Dedifferentiated amniotic fluid mesenchymal stem cell (primary cell): ENCODE results near the gene ACVRL1.
"Not testable (repeated sequence)": the region's sequence is repeated elsewhere in the genome, so short reads cannot be mapped to it uniquely, and the experiment has no call there.

ENCODE experiments used
- DNase-seq: peaks from one replicate; pipeline ENCODE4 v3.0.0-alpha.2; 2016; ENCODE audit errors: extremely low spot score

The ACVRL1 gene

DNA sequence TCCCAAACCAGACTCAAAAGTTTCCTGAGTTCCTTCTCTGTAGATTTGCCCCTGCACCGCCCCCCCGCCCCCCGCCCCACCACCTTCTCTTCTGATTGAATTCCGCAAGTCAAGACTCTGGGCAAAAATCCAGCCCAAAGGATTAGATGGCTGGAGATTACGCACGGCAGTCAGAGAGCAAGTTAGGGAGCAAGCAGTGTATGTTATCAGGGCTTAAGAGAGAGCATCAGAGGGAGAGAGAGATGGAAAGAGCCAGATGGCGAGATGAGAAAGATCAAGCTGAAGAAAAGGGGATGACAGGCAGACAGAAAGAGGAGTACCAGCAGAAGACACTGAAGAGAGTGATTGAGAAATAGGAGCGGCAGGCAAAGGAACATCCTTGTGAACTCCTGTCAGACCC lies 33.3 kb upstream of the ACVRL1 start:
- no peak for DNase-seq

DNA sequence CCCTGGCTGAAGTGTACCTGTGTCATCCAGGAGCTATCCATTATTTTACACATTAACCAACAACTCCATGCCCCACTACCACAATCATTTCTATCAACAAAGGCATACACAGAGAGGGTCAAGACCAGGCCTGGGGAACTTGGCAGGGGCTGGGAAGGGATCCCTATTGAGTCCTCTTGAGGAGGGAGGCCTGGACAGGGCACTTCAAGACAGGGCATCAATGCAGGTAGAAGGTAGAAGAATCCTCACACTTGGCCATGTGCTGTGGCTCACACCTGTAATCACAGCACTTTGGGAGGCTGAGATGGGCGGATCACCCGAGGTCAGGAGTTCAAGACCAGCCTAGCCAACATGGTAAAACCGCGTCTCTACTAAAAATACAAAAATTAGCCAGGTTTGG lies 32.8 kb upstream of the ACVRL1 start:
- DNase-seq, result no peak

DNA sequence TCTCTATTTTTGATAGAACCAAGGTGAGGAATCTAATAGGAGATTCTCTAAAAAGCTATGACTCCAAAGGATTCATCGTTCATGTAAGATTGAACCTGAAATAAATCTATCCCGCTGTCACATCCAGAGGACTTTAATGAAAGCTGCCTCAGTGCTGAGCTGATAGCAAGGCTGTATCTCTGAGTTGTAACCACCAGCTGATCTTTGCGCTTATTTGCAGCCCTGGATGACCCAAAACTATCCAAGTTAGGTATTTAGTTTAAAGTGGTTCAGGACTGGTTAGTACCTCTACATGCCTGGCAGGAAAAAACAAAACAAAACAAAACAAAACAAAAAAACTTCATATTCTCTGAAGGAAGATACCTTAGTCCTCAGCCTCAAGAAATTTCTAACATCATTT lies 28.2 kb upstream of the ACVRL1 start:
- DNase-seq, result no peak

DNA sequence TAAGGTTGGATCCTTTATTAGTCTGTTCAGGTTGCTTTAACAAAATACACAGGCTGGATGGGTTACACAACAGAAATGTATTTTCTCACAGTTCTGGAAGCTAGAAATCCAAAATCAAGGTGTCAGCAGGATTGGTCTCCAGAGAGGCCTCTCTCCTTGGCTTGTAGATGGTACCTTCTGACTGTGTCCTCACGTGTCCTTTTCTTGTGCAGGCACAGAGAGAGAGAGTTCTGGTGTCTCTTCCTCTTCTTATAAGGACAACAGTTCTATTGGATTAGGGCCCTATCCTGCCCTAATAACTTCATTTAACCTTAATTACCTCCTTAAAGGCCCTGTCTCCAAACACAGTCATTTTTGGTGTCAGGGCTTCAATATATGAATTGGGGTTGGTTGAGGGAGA lies 24.0 kb upstream of the ACVRL1 start:
- no peak for DNase-seq

DNA sequence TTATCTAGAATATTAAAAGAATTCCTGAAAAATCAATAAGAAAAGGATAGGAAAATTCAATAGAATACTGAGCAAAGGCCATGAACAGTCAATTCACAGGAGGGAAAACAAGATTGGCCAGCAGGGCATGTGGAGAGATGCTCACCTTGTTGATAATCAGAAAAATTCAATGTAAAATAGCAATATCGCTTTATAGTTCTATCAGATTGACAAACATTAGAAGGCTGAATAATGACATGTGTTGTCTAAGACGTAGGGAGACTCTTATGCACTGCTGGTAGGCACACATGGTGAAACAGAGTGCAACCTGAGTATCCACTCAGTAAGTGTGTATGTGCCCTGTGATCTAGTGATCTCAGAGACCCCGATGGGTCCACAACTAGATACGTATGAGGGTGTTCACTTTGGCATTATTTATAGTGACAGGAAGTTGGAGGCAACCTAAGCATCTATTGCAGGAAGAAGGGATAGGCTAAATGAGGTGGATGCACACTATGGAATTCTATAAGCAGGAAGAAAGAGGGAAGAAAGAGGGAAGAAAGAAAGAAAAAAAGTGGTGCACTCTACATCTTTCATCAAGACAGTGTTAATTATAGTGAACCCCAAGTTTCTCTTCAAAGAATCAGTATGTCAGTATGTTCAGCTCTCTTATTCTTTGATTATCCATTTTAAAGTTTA lies 23.2 kb upstream of the ACVRL1 start:
- no peak for DNase-seq

DNA sequence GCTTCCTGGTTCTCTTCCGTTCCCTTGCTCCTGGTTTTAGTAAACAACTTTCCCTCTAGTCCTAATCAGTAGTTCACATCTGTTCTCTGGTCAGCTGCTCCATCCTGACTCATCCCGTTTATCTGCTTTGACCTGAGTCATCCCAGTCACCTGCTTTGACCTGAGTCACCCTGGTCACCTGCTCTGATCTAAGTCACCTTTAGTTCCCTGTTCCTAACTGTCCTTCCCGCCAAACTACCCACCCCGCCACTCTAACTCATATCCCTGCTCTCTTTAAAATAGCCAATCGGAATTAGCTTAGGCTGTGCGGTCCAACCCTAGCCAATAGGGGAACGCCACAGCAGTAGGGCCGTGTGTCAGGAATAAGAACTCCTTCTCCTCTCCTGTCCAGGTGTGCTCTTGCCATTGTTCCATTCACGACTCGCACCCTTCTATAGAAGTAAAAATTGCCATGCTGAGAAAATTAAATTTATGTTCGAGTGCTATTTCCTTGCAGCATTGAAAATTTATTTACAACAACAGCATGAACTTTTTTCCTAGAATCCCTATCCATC lies 22.6 kb upstream of the ACVRL1 start:
- no peak for DNase-seq

DNA sequence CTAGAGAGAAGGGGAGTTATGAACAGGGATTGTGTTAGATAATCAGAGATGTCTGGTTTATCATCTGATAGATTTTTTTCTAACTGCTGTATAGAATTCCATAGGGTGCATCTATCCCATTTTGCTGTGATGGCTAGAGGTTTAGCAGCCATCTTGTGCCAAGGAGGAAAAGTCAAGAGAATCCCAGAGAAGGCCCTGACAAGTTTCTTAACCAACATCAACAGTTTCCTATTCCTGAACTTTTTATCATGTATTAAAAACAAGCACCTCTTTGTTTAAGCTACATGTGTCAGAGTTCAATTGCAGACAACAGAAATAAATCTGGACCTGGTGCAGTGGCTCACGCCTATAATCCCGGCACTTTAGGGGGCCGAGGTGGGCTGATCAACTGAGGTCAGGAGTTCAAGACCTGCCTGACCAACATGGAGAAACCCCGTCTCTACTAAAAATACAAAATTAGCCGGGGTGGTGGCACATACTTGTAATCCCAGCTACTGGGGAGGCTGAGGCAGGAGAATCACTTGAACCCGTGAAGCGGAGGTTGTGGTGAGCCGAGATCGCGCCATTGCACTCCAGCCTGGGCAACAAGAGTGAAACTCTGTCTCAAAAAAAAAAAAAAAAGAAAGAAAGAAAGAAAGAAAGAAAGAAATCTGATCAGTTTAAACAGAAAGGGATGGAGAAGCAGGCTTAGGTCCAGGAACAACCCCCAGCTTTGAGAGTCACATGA lies 21.8 kb upstream of the ACVRL1 start:
- DNase-seq, result not testable (repeated sequence)

DNA sequence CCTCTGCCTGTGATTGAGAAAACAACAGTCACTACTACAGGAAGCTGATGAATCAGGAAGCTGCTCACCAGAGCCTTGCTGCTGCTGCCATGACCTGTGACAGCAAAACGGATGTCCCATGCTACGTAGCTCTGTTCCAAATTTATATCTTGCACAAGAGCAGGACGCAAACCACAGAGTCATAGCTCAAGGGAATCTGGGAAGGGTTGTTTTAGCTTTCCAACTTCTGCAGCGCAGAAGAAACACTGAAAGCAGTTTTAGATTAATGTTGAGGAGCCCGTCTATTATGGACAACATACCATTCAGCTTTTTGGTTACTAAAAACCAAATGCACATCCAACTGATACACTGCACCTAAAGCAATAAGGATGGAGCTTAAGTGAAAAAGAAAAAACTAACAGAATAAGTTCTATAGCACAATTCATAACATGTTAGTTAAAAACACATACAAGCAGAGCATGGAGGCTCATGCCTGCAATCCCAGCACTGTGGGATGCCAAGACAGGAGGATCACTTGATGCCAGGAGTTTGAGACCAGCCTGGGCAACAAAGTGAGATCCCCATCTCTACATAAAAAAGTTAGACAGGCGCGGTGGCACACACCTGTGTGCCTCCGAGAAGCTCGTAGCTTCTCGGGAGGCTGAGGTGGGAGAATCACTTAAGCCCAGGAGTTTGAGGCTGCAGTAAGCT lies 21.1 kb upstream of the ACVRL1 start:
- DNase-seq, result peak; percentile 82

DNA sequence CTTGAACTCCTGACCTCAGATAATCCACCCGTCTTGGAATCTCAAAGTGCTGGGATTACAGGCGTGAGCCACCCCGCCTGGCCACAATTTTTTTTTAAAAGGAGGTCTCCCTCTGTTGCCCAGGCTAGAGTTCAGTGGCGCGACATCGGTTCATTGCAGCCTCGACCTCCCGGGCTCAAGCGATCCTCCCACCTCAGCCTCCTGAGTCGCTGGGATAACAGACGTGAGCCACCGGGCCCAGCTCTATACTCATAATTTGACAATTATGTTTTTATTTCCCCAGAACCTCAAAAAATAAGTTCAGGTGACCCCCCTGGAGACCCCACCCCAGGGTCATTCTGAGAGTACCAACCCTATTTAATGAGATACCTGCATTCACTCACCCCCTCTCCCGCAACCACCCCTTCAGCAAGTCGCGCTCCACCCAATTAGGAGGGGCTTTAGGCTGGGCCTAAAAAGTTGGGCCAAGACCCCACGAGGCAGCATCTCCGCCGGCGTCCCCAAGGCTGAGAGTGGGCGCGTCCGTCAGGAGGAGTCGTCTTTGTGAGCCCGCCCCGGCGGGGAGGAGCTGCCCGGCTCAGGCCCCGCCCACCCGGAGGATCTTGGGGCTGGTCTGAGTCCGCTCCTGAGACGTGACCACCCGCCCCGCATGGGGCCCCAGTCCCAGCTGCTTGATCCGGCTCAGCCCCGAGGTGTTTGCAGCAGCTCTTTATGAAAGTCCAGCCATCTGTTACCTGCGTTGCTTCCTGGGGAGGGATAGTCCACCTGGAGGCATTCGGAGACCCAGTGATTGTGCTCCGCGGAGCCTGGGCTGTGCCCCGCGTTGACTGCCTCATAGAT lies 19.6 kb upstream of the ACVRL1 start, which contains the start of gene ANKRD33:
Gene ANKRD33, plus strand, starts transcription at position 628 of the 840 bp plus-strand sequence. Its CDS starts 84 bp downstream, at position 712.
- DNase-seq, result no peak

DNA sequence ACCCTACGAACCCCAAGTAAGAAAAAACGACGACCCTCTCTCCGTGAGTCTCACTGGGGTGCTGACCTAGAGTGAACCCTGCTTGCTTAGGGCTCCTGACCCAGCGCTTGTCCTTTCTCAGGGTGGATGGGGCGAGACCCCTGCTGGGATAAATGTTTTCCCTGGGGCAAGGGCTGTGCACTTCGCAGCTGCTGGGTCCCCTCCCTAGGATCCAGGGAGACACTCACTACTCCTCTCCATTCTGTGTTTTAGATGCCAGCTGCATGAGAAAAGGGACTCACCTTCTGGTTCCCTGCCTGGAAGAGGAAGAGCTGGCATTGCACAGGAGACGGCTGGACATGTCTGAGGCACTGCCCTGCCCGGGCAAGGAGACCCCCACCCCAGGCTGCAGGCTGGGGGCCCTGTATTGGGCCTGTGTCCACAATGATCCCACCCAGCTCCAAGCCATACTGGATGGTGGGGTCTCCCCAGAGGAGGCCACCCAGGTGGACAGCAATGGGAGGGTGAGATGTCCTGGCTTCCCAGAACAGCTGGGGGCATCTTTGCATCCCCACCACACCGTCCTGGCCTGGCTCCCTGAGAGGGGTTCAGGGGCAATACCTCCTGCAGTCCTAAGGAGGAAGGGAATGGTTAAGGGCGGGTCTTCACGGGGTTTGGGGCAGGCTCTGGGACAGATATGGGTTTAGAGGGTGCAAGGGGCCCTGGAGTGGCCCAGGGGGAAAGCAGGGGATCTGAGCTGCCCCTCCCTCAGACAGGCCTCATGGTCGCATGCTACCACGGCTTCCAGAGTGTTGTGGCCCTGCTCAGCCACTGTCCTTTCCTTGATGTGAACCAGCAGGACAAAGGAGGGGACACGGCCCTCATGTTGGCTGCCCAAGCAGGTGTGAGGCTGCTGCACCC lies 18.7 kb upstream of the ACVRL1 start:
- no peak for DNase-seq

DNA sequence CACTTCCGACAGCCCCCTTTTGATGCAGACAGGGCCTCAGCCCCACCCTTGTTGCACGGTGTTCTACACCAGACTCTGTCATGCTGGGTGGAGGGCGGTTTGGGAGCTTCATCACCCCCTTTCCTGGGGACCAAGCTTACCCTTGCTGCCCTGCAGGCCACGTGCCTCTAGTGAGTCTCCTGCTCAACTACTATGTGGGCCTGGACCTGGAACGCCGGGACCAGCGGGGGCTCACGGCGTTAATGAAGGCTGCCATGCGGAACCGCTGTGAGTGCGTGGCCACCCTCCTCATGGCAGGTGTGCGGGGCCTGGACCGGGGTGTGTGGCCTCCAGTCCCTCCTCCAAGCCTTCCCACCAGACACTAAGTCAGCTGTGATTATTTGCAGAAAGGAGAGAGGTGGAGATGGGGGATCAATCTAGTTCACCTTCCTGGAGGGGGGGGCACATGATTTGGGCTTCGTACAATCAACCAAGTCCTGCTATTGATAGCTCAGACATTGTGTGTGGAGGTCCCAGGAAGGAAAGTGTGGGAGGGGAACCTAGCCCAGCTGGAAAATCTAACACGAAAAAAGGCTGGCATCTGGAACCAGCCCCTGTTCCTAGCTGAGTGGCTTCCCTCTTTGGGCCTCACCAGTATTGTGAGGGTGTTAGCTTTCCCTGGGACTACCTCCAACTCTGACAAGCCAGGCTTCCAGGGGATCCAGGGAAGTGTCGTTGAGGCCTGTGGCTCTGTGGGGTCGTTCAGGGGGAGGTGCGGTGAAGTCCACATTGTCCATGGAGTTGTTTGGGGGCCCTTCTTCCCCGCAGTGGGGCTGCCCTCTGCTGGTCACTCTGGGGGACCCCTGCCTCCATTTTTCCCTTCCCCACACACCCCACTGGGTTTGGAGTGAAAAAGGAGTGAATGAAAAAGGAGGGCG lies 17.8 kb upstream of the ACVRL1 start:
- DNase-seq, result no peak

DNA sequence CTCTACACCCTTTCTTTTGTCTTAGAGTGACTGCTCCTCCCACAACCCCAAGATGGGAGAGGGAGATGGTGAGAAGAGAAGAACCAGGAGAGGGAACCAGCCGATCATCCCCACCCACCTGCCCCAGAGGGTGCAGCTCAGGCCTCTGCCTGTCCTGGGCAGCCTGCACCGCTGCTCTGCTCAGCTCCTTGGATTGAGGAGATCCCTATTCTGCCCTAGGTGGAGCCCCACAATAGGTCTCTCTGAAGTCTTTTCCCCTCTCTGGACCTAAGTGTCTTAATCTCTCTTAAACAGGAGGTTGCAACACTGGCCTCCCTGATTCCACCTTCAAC lies 17.2 kb upstream of the ACVRL1 start:
- no peak for DNase-seq

DNA sequence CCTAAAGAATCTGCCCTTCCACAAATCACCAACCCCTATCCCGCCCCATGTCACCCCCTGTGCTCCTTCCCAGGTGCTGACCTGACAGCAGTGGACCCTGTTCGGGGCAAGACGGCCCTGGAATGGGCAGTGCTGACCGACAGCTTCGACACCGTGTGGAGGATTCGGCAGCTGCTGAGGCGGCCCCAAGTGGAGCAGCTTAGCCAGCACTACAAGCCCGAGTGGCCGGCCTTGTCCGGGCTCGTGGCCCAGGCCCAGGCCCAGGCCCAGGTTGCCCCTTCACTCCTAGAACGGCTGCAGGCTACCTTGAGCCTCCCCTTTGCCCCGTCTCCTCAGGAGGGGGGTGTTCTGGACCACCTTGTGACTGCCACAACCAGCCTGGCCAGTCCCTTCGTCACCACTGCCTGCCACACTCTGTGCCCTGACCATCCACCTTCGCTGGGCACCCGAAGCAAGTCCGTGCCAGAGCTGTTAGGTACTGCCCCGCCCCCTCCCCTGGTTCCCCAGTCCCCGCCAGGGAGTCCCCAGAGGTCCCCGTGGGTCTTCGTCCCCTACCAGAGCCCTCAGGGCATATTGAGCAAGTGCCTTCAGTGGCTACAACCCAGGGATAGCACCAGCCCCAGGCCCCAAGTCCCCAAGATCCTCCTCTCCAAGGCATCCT lies 16.7 kb upstream of the ACVRL1 start:
- DNase-seq, result no peak

DNA sequence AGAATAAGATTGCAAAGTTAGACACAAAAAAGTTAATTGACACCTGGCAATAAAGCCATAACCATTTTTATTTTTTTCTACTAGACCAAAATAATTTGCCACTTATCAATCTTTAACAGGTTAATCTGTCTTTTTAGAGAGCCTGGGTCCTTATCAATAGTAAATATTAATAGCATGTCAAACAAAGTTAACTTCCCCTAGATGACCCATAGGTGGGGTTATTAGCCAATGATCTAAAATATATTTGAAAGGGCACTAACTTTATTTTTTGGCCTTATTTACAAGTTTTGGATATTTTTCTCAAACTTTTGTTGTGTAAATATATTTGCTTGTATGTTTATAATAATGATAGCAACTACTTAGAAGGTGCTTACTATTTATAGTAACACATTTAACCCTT lies 15.5 kb upstream of the ACVRL1 start:
- no peak for DNase-seq

DNA sequence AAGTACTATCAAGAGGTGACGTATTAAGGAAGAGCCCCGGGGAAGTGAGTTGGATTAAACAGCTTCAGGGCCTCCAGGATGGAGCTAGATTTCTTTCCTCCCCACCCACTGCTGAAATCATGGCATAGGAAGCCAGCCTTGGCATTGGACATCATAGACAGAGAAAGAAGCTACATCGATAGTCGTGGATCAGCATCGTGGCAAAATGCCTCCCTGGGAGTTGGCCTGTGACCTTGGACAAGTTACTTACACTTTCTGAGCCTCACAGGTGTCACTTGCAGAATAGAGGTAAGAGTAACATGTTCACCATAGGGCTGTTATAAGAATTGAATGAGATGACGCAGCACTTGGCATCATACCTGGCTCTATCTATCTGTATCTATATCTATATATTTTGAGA lies 13.5 kb upstream of the ACVRL1 start:
- DNase-seq, result no peak

DNA sequence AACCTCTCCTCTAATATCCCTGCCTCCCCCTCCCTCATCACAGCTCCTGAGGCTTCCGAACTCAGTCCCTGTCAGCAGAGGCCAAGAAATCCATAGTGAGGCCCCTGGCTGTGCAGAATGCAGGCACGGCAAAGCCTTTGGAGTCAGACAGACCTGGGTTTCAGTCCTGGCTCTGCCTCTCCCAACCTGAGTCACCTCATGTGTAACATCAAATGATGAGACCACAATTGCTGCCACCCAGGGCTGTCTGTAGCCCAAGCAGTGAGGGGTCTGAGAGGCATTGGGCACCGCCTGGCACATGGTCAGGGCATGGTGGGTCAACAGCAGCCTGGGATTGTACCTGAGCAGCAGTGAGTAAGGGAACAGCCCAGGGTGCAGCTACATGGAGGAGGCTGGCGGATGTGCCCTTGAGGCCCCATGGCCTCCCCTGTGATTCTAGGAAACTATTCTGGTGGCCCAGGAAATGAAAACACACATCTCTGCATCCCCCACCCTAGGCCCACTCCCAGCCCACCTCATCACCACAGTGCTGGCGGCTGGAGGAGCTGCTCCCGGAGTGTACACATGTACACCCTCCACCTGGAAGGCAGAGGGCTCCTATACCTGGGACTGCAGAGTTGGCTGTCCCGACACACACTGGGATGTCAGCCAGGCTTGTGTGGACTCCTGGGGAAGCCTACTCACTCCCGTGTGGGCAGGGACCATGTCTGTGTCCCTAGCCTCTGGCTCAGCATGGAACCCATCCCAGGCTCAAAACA lies 11.7 kb upstream of the ACVRL1 start:
- DNase-seq, result no peak

DNA sequence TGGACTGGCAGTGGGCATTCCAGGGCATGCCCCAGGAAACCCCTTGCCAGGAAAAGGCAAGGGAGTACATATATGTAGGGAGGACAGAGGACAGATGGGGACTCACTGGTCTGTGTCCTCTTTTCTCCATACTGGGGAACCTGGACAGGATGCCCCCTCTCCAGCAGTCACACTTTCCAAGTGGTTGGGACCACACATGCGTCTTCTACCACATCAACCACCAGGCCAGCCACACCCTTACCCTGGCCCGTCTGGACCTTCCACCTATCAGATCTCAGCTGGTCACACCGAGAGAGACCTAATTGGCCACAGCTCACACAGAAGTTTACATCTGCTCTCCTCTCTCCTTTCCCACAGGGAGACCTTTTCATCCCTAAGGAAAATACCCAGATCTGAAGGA lies 11.1 kb upstream of the ACVRL1 start:
- DNase-seq, result no peak

DNA sequence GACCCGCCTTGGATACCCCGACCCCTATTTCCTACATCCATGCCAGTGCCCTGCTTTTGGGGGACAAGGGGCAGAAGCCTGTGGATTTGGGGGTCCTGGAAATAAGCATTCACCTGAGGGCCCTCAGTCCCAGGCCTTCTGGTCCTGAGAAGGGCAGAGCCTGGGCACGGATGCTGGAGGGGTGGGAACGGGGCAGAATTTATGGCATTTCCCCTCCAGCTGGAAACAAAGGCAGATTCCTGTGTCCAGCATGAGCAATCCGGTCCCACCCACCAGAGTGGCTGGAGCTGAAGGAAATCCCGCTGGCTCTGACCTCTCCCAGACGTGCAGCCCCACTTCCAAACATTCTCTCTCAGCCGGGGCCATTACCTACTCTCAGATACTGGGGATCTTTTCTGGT lies 10.1 kb upstream of the ACVRL1 start:
- DNase-seq, result no peak
